Measurements from ENCODE around the gene RNF38. TPM values are rescaled to one million over a fixed set of nuclear protein-coding genes. Genes with fewer than 3 reads are reported as not detected.

The RNF38 gene
- total RNA-seq, 1 experiment from 2014 or later, result 18.6 TPM

GRCh38 chr9:36293171-36293570 lies 106.9 kb downstream of the RNF38 start:
- Mint-ChIP-seq H3K9me3 (ENCODE audit: unreplicated experiment) (no peaks in the 10 kb centered on the region), H3K4me1 (ENCODE audit: insufficient read depth, unreplicated experiment) (peaks cover 6% of the 10 kb centered on the region), H3K27ac (ENCODE audit: low read depth, unreplicated experiment) (no peak overlapping the region), H3K36me3 (ENCODE audit: insufficient read depth, unreplicated experiment) (no peaks in the 10 kb centered on the region), H3K27me3 (ENCODE audit: insufficient read depth, unreplicated experiment) (no peaks in the 10 kb centered on the region), H3K4me3 (ENCODE audit: unreplicated experiment) (no peak overlapping the region)
- TF ChIP-seq CTCF (IDR thresholded peaks at IDR 0.05; ENCODE audit: unreplicated experiment), result no peak
- no TSS peak for BruUV-seq (replicated peaks)
- intact Hi-C loops (cut with micrococcal nuclease), result no loop called here
- ChIA-PET POLR2A (interaction anchor here (0.7 kb wide), 1 partner anchor 10 kb away, joined by 3 read pairs; no protein-coding TSS in a partner anchor), CTCF (no interaction called here)
- DNase-seq (ENCODE audit: unreplicated experiment), result no peak

GRCh38 chr9:36292641-36293040 lies 107.4 kb downstream of the RNF38 start:
- CTCF ChIA-PET, result no interaction called here
- intact Hi-C loops (cut with micrococcal nuclease), result no loop called here
- DNase-seq (ENCODE audit: unreplicated experiment), result no peak
- H3K4me1 Mint-ChIP-seq (ENCODE audit: insufficient read depth, unreplicated experiment), result peaks cover 6% of the 10 kb centered on the region
- H3K4me3 Mint-ChIP-seq (ENCODE audit: unreplicated experiment), result no peak overlapping the region
- no peaks in the 10 kb centered on the region for H3K9me3 Mint-ChIP-seq (ENCODE audit: unreplicated experiment)
- POLR2A ChIA-PET, result no interaction called here
- H3K27ac Mint-ChIP-seq (ENCODE audit: low read depth, unreplicated experiment), result no peak overlapping the region
- H3K36me3 Mint-ChIP-seq (ENCODE audit: insufficient read depth, unreplicated experiment), result no peaks in the 10 kb centered on the region
- H3K27me3 Mint-ChIP-seq (ENCODE audit: insufficient read depth, unreplicated experiment), result no peaks in the 10 kb centered on the region
- TF ChIP-seq CTCF (IDR thresholded peaks at IDR 0.05; ENCODE audit: unreplicated experiment), result no peak
- no TSS peak for BruUV-seq (replicated peaks)

GRCh38 chr9:36290996-36291395 lies 109.1 kb downstream of the RNF38 start:
- Mint-ChIP-seq H3K9me3 (ENCODE audit: unreplicated experiment) (no peaks in the 10 kb centered on the region), H3K4me1 (ENCODE audit: insufficient read depth, unreplicated experiment) (peaks cover 6% of the 10 kb centered on the region), H3K36me3 (ENCODE audit: insufficient read depth, unreplicated experiment) (no peaks in the 10 kb centered on the region), H3K27me3 (ENCODE audit: insufficient read depth, unreplicated experiment) (no peaks in the 10 kb centered on the region), H3K4me3 (ENCODE audit: unreplicated experiment) (no peak overlapping the region), H3K27ac (ENCODE audit: low read depth, unreplicated experiment) (no peak overlapping the region)
- no peak for TF ChIP-seq CTCF (IDR thresholded peaks at IDR 0.05; ENCODE audit: unreplicated experiment)
- intact Hi-C loops (cut with micrococcal nuclease), result no loop called here
- no TSS peak for BruUV-seq (replicated peaks)
- ChIA-PET CTCF (no interaction called here), POLR2A (no interaction called here)
- DNase-seq (ENCODE audit: unreplicated experiment), result no peak

- Mint-ChIP-seq H3K9me3 (ENCODE audit: unreplicated experiment) (no peaks in the 10 kb centered on the region), H3K36me3 (ENCODE audit: insufficient read depth, unreplicated experiment) (no peaks in the 10 kb centered on the region), H3K4me1 (ENCODE audit: insufficient read depth, unreplicated experiment) (peaks cover 6% of the 10 kb centered on the region), H3K27ac (ENCODE audit: low read depth, unreplicated experiment) (no peak overlapping the region), H3K4me3 (ENCODE audit: unreplicated experiment) (no peak overlapping the region), H3K27me3 (ENCODE audit: insufficient read depth, unreplicated experiment) (no peaks in the 10 kb centered on the region)
- intact Hi-C loops (cut with micrococcal nuclease), result no loop called here
- no TSS peak for BruUV-seq (replicated peaks)
- ChIA-PET POLR2A (no interaction called here), CTCF (interaction anchor here (0.7 kb wide), 1 partner anchor 124 kb away, joined by 3 read pairs; no protein-coding TSS in a partner anchor)
- no peak for DNase-seq (ENCODE audit: unreplicated experiment)
- no peak for TF ChIP-seq CTCF (IDR thresholded peaks at IDR 0.05; ENCODE audit: unreplicated experiment)
Measured at GRCh38 chr9:36289836-36290435, 110.1 kb downstream of the RNF38 start.

Measured in MCF 10A (cell line).